Spinal cord (tissue), 10 donors: Measurements from ENCODE around the gene SEC14L2. TPM values are rescaled to one million over a fixed set of nuclear protein-coding genes. Genes with fewer than 3 reads are reported as not detected.
A peak's percentile ranks its signal among the peaks of the same experiment; 100 is the strongest.
"Not testable (repeated sequence)": the region's sequence is repeated elsewhere in the genome, so short reads cannot be mapped to it uniquely, and the experiment has no call there.

ENCODE experiments used
- DNase-seq, 6 donors: peaks; one replicate each; pipeline versions ENCODE4 v3.0.0 to v3.0.0-alpha.2; 2013 to 2015; ENCODE audit warnings: low spot score in 6 of 6, low read depth in 4 of 6
- H3K27ac ChIP-seq: one replicate; pipeline ENCODE4 v1.5.1; 2013; ENCODE audit warnings: low read depth, low read length, control low read depth
- H3K27me3 ChIP-seq: one replicate; pipeline ENCODE4 v1.6.1; 2013; ENCODE audit warnings: low read length; ENCODE audit not compliant: control insufficient read depth, insufficient read depth
- H3K36me3 ChIP-seq: one replicate; pipeline ENCODE4 v1.6.1; 2013; ENCODE audit warnings: low read length; ENCODE audit not compliant: control insufficient read depth, insufficient read depth
- H3K4me1 ChIP-seq: one replicate; pipeline ENCODE4 v1.6.1; 2013; ENCODE audit warnings: low read length; ENCODE audit not compliant: control insufficient read depth, insufficient read depth
- H3K4me3 ChIP-seq: one replicate; pipeline ENCODE4 v1.5.1; 2013; ENCODE audit warnings: low read depth, low read length, control low read depth
- H3K9me3 ChIP-seq: one replicate; pipeline ENCODE4 v1.6.1; 2013; ENCODE audit warnings: low read length; ENCODE audit not compliant: control insufficient read depth, insufficient read depth
- WGBS: methylation state at CpG from one replicate; pipeline ENCODE4 v1.1.5; 2013; ENCODE audit warnings: missing lambda C conversion rate; ENCODE audit not compliant: insufficient coverage; 5-methylcytosine and 5-hydroxymethylcytosine counted together
- polyA plus RNA-seq, 2 donors: library from polyadenylated mRNA; unstranded; fragments of 120-200 nt; gene quantifications; one replicate each; pipeline ENCODE4 v1.2.1, GENCODE V29; 2013; ENCODE audit not compliant: insufficient read length in 2 of 2
- total RNA-seq, 2 donors: library from RNA; depleted of rRNA in 1 of 2; stranded (reverse); fragments of 120-200 nt in 1 of 2; fragments of >200 nt in 1 of 2; gene quantifications; one replicate each; pipeline versions ENCODE4 v1.2.3 to v1.2.4, GENCODE V29; 2013 to 2014
- donor health status: healthy.

SEC14L2 gene
- total and polyA plus RNA-seq, 4 donors, result 11.2 to 22.3 (median 17.9) TPM

DNA sequence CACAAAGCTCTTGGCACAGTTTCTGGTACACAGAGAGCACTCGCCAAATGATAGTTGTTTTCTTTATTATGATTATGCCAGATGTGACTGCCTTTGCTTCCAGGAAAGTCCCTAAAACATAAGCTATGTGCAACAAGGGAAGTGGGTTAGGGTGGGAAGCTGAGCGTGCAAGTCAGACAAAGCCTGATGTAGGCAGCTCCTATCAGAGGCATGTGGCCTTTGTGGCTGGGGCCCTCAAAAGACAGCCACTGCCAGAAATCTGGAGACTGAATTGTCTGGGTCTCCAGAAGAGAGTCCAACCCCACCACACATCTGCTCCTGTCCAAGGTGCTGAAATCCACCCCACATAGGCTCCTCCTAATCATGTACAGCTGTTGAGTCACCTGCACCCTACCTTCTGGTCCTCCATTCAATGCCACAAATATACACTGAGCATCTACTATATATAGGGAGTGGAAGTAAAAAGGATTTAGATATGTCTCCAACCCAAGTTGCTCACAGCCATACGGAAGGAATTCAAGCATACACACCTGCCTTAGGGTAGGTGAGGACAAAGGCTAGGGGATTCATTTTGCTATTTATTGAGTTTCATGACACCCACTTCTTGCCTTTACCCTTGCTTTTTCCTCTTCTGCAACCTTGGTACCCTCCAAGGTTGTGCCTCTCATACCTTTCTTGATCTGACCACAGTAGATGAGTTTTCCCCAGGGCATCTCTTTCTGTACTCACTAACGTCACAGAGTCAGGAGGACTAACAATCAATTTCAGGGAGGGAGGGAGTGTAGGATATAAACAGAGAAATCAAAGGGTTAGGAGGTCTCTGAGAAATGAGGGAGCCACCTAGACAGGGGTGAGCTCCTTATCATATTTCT, 62.6 kb downstream of the SEC14L2 start:
- DNase-seq, result peak in 1 of 6 donors; percentile 76
- Histone ChIP-seq H3K9me3 (no peaks in the 10 kb centered on the region), H3K27me3 (no peaks in the 10 kb centered on the region), H3K4me3 (no peak overlapping the region), H3K27ac (no peak overlapping the region), H3K4me1 (no peaks in the 10 kb centered on the region), H3K36me3 (no peaks in the 10 kb centered on the region)
- 50% methylated on average over 2 of the region's 4 CpGs for WGBS

DNA sequence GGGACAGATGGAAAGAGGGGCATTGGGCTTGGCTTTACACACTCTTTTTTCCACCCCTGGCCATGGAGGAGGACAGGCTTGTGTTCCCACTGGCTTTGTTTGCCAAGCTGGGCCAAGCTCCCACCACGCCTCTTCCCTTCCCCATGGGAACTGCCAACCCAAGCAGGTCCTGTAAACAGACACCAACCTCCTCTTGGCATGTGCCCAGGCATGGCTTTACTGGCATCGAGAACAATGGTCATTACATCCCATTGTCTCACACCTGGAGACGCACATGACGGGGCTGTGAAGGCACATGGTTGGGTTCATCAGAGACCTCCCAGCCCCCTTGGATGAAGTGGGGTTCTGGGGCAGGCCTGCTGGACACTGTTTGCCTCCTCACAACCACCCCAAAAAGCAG, 63.3 kb downstream of the SEC14L2 start:
- no peak for DNase-seq
- Histone ChIP-seq H3K27ac (no peak overlapping the region), H3K4me3 (no peak overlapping the region), H3K4me1 (no peaks in the 10 kb centered on the region), H3K36me3 (no peaks in the 10 kb centered on the region), H3K9me3 (no peaks in the 10 kb centered on the region), H3K27me3 (no peaks in the 10 kb centered on the region)
- WGBS, result 83% methylated on average over 2 of the region's 4 CpGs

DNA sequence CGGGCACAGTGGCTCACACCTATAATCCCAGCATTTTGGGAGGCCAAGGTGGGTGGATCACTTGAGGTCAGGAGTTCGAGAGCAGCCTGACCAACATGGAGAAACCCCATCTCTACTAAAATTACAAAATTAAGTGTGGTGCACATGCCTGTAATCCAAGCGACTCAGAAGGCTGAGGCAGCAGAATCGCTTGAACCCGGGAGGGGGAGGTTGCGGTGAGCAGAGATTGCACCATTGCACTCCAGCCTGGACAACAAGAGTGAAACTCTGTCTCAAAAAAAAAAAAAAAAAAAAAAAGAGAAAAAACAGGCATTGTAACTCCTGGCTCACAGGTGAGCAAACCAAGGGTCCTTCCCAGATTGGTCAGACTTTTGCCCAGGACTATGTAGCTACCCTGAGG, 63.7 kb downstream of the SEC14L2 start:
- 100% methylated on average over 3 of the region's 6 CpGs for WGBS
- H3K27me3 ChIP-seq, H3K4me3 ChIP-seq, H3K9me3 ChIP-seq, H3K36me3 ChIP-seq, H3K27ac ChIP-seq, DNase-seq, H3K4me1 ChIP-seq: not testable (repeated sequence)

DNA sequence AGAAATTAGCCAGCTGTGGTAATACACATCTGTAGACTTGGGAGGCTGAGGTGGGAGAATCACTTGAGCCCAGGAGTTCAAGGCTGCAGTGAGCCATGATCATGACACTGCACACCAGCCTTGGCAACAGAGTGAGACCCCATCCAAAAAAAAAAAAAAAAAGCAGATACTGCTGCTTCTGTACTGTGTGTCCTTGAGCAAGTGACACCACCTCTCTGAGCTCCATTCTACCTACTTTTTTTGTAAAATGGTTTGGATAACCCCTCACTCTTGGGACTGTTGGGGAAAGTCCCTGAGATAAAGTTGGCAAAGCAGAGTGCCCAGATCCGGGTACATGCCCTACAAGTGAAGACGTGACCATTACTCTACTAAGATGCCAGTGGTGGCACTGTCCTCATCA, 72.3 kb downstream of the SEC14L2 start:
- Histone ChIP-seq H3K36me3 (no peaks in the 10 kb centered on the region), H3K9me3 (no peaks in the 10 kb centered on the region), H3K27me3 (peaks cover 4% of the 10 kb centered on the region), H3K27ac (no peak overlapping the region), H3K4me1 (no peaks in the 10 kb centered on the region), H3K4me3 (no peak overlapping the region)
- no peak for DNase-seq
- WGBS, result 50% methylated on average over 2 of the region's 2 CpGs

DNA sequence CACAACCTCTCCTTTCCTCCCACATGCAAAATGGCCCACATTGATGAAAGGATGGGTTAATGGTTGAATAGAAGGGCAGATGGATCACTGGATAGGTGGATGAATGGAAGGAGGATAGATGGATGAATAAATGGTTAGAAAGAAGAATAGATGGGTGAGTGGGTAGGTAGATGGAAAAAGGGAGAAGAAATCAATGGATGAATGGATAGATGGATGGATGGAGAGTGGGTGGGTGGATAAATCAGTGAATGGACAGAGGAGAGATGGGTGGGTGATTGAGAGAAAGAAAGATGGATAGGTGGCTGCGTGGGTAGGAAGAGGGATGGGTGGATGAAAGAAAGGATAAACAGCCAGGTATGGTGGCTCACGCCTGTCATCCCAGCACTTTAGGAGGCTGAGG, 73.8 kb downstream of the SEC14L2 start:
- Histone ChIP-seq H3K4me1 (no peaks in the 10 kb centered on the region), H3K27ac (no peak overlapping the region), H3K9me3 (no peaks in the 10 kb centered on the region), H3K4me3 (no peak overlapping the region), H3K27me3 (peaks cover 4% of the 10 kb centered on the region), H3K36me3 (no peaks in the 10 kb centered on the region)
- no peak for DNase-seq
- 83% methylated on average over 2 of the region's 2 CpGs for WGBS

DNA sequence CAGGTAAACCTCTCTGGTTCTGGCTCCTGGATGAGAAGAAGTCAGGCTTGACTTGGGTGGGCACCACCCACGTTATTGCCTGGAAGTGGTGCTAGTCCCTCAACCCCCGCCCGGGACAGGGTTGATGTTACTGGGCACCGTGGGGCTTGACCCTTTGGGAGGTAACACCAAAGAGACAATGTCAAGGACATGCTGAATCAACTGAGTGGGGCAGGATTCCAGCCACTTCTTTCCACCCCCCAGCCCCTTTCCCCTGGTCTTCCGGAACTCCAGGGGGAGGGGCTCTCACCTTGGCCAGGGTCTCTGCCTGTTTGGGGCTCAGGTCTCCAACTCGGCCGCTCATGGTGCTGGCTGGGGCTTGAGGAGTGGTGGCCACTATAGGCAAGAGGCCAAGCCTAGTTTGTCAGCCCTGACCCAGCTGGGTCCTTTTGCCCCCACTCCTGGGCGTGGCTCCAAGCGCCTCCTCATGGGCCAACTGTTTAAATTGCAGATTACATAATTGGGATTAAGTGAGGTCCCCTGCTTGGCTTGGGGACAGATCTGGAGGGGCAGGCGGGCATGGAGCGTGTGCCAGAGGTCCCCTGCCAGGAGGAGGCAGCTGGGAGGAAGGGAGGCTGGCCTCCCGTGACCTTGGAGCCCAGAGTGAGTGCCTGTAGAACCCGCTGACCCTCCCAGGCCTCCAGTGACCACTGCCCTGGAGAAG, 74.9 kb downstream of the SEC14L2 start, which contains the start of gene SEC14L3:
Gene SEC14L3 (minus strand): TSS at position 402 of the 703 bp plus-strand sequence. CDS start 59 bp downstream, at position 343.
- DNase-seq, result peak in 1 of 6 donors; percentile 23
- no peak within 1 kb of the TSS for H3K27ac ChIP-seq
- peaks cover 4% of the 10 kb centered on the region for H3K27me3 ChIP-seq
- 57% methylated on average over 11 of the region's 13 CpGs for WGBS
- H3K4me1 ChIP-seq, result no peaks in the 10 kb centered on the region
- no peaks in the 10 kb centered on the region for H3K36me3 ChIP-seq
- H3K4me3 ChIP-seq, result no peak within 1 kb of the TSS
- no peaks in the 10 kb centered on the region for H3K9me3 ChIP-seq

DNA sequence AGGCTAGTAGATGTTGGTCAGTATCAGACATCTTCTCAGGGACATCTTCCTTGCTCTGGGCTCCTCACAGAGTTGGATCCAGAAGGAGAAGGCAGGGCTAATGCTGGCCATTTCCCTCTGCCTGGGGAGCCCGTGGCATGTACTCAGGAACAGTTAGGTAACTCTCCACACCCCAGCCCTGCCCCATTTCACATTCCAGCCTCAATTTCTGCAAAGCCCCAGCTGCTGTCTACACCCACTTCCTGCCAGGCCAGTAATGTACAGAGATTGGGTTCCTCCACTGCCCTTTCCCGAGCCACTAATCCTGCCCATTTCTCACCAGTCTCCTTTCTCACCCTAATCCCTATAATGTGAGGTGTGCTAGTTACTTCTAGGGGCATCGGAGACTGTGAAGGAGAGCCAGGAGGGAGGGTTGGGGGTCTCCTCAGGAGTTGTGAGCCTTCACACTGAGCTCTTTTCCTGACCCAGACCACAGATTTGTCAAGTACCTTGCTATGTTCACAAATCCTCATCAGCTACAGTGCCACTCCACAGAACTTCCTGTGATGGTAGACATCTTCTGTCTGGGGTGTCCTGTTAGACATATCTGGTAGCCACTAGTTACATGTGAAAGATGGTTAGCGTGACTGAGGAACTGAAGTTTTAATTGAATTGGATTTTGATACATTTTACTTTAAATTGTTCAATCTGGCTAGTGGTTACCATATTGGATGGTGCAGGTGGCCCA, 76.3 kb downstream of the SEC14L2 start:
- H3K9me3 ChIP-seq, result no peaks in the 10 kb centered on the region
- peaks cover 4% of the 10 kb centered on the region for H3K27me3 ChIP-seq
- H3K4me1 ChIP-seq, result no peaks in the 10 kb centered on the region
- H3K27ac ChIP-seq, result no peak overlapping the region
- 64% methylated on average over 1 of the region's 4 CpGs for WGBS
- no peaks in the 10 kb centered on the region for H3K36me3 ChIP-seq
- DNase-seq, result no peak
- no peak overlapping the region for H3K4me3 ChIP-seq

DNA sequence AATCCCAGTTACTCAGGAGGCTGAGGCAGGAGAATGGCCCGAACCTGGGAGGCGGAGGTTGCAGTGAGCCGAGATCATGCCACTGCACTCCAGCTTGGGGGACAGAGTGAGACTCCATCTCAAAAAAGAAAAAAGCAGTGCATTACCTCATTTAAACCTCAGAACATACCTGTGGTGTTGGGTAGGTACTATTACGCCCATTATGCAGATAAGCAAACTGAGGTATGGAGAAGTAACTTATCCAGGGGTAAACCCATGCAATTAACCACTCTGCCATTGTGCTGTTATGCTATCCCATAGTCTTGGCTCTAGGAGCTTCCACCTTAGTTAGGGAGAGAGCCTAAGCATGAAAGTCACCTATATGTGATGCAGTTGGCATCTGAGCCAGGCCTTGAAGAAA, 77.3 kb downstream of the SEC14L2 start:
- Histone ChIP-seq H3K36me3 (no peaks in the 10 kb centered on the region), H3K4me1 (no peaks in the 10 kb centered on the region), H3K9me3 (no peaks in the 10 kb centered on the region), H3K4me3 (no peak overlapping the region), H3K27ac (no peak overlapping the region), H3K27me3 (peaks cover 4% of the 10 kb centered on the region)
- no CpG with 5 or more reads among the region's 4 CpGs for WGBS
- no peak for DNase-seq
